Stomach (tissue), 9 donors: ENCODE results near the gene SYT2. TPM values are rescaled to one million over a fixed set of nuclear protein-coding genes. Genes with fewer than 3 reads are reported as not detected.

Experiments used
- DNase-seq, 2 donors: peaks; one replicate each; pipeline versions ENCODE4 v3.0.0 to v3.0.0-alpha.2; 2013 to 2019
- H3K27ac ChIP-seq, 5 donors: fragments of 200-600 bp in 4 of 5; sonication (generic) in 4 of 5; one replicate each; pipeline ENCODE4 v1.5.1; 2013 to 2019; ENCODE audit warnings: mild to moderate bottlenecking in 1 of 5, moderate library complexity in 1 of 5
- H3K27me3 ChIP-seq, 3 donors: fragments of 200-600 bp; sonication (generic); one replicate each; pipeline ENCODE4 v1.5.1; 2017 to 2019; ENCODE audit warnings: mixed run types in 1 of 3
- H3K36me3 ChIP-seq, 4 donors: fragments of 200-600 bp; sonication (generic); 1 replicate in 3 of 4; 2 replicates in 1 of 4; pipeline ENCODE4 v1.5.1; 2016 to 2019
- H3K4me1 ChIP-seq, 4 donors: fragments of 200-600 bp; sonication (generic); one replicate each; pipeline ENCODE4 v1.5.1; 2016 to 2019
- H3K4me3 ChIP-seq, 4 donors: fragments of 200-600 bp; sonication (generic) in 3 of 4; one replicate each; pipeline ENCODE4 v1.5.1; 2016 to 2019; ENCODE audit warnings: mild to moderate bottlenecking in 1 of 4
- H3K9me3 ChIP-seq, 4 donors: fragments of 200-600 bp; sonication (generic); one replicate each; pipeline ENCODE4 v1.5.1; 2016 to 2019
- CTCF ChIP-seq, 7 experiments: fragments of 450-650 bp in 4 of 7; fragments of 200-600 bp in 3 of 7; sonication (generic) in 3 of 7; IDR thresholded peaks; one replicate each; pipeline ENCODE4 v1.5.1; 2016 to 2019; ENCODE audit warnings: antibody characterized with exemption in 7 of 7, control low read depth in 2 of 7, mild to moderate bottlenecking in 1 of 7
- EP300 ChIP-seq: sonication (generic); formaldehyde crosslinking; IDR thresholded peaks from one replicate; pipeline ENCODE4 v1.6.1; 2017; ENCODE audit warnings: antibody characterized with exemption
- POLR2A ChIP-seq, 4 donors: fragments of 450-650 bp; IDR thresholded peaks; one replicate each; pipeline ENCODE4 v1.6.1; 2016; ENCODE audit warnings: antibody characterized with exemption in 4 of 4, control low read depth in 2 of 4, mild to moderate bottlenecking in 1 of 4, moderate library complexity in 1 of 4
- POLR2AphosphoS5 ChIP-seq, 3 donors: sonication (generic); formaldehyde crosslinking; IDR thresholded peaks; one replicate each; pipeline ENCODE4 v1.6.1; 2016; ENCODE audit warnings: antibody characterized with exemption in 3 of 3
- WGBS, 5 donors: extraction: QIAGEN DNeasy Blood & Tissue Kit in 3 of 5; methylation state at CpG; one replicate each; pipeline versions ENCODE4 v1.1.5 to v1.1.7; 2013 to 2018; 5-methylcytosine and 5-hydroxymethylcytosine counted together
- intact Hi-C: fragments of 100-400 bp; cut with DNase I; formaldehyde crosslinking; loops from one replicate; pipeline ENCODE4 v1.15.1; 2023; ENCODE audit warnings: low total_unique reads
- polyA plus RNA-seq, 3 donors: library from polyadenylated mRNA; stranded (reverse); fragments of 200-250 nt; gene quantifications; one replicate each; pipeline ENCODE4 v1.2.3, GENCODE V29; 2013
- total RNA-seq, 5 donors: library from RNA; depleted of rRNA; stranded (reverse); fragments of >200 nt; gene quantifications; one replicate each; pipeline versions ENCODE4 v1.1.0 to v1.2.3, GENCODE V29; 2014 to 2016
- donor health status: healthy with polysubstance abuse.
- donor health status: Bipolar disorder and iron deficiency.
- donor health status: healthy.

Gene SYT2
- total and polyA plus RNA-seq, 8 donors: 0.18 to 0.29 TPM; not detected in 6

DNA sequence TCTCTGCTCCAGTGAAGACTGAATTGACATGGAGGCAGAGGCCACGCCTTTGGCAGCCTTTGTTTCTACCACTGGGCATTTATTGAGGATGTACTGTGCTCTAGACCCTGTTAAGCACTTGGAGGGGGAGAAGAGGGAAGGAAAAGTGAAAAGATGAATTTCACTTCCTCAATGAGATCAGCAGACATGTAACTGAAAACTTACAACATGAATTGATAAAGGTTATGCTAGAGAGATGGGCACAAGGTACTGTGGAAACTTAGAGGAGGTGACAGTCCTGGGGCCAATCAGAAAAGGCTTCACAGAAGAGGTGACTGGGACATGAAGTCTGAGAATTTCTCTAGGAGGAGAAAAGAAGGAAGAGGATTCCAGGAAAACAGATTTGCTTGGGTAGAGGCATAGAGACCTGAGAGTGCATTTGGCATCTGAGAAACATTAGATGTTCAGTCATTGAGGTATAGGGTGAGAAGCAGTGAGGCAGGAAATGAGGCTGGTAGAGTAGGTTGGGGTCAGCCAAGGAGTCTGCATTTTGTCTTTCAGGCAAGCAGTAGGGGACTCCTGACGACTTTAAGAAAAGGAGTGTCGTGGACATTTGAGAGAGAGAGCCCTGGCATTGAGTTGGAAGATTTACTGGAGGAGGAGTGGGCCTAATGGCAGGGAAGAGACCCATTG is 113.0 kb downstream of the SYT2 start:
- Histone ChIP-seq H3K9me3 (no peaks in the 10 kb centered on the region), H3K4me1 (peaks cover 0 to 20% (median 3%) of the 10 kb centered on the region in 4 donors), H3K36me3 (peaks cover 0 to 18% (median 11%) of the 10 kb centered on the region in 4 donors), H3K27ac (no peak overlapping the region), H3K4me3 (no peak overlapping the region), H3K27me3 (no peaks in the 10 kb centered on the region)
- TF ChIP-seq EP300 (no peak), CTCF (IDR thresholded peaks at IDR 0.05) (no peak), POLR2AphosphoS5 (IDR thresholded peaks at IDR 0.05) (no peak), POLR2A (IDR thresholded peaks at IDR 0.05) (no peak)
- no peak for DNase-seq
- intact Hi-C loops: no loop called here
- 92 to 98% (median 94%) methylated on average over 3 of the region's 3 CpGs for WGBS, 5 donors

- H3K4me1 ChIP-seq: peaks cover 0 to 20% (median 3%) of the 10 kb centered on the region in 4 donors
- no peak for DNase-seq
Measured at GRCh38 chr1:202596638-202597037, 113.6 kb downstream of the SYT2 start.

GRCh38 chr1:202593845-202594244 is 116.4 kb downstream of the SYT2 start:
- WGBS, 5 donors: 64 to 86% (median 73%) methylated on average over 4 of the region's 4 CpGs
- no peak for TF ChIP-seq POLR2A (IDR thresholded peaks at IDR 0.05)
- no peak for TF ChIP-seq POLR2AphosphoS5 (IDR thresholded peaks at IDR 0.05)
- TF ChIP-seq CTCF (IDR thresholded peaks at IDR 0.05): no peak
- no peak for TF ChIP-seq EP300
- H3K27ac ChIP-seq: peak overlapping the region in 1 of 5 donors; percentile 88
- DNase-seq: no peak
- no peaks in the 10 kb centered on the region for H3K9me3 ChIP-seq
- peaks cover 0 to 20% (median 9%) of the 10 kb centered on the region in 4 donors for H3K36me3 ChIP-seq
- H3K4me3 ChIP-seq: no peak overlapping the region
- H3K4me1 ChIP-seq: peaks cover 0 to 27% (median 11%) of the 10 kb centered on the region in 4 donors
- no peaks in the 10 kb centered on the region for H3K27me3 ChIP-seq
- intact Hi-C loops: no loop called here

More at GRCh38 chr1:202596638-202597037, 113.6 kb downstream of the SYT2 start:
- WGBS, 5 donors: 87 to 96% (median 89%) methylated on average over 13 of the region's 13 CpGs
- Histone ChIP-seq H3K9me3 (no peaks in the 10 kb centered on the region), H3K27ac (no peak overlapping the region), H3K27me3 (no peaks in the 10 kb centered on the region), H3K36me3 (peaks cover 0 to 19% (median 11%) of the 10 kb centered on the region in 4 donors), H3K4me3 (no peak overlapping the region)
- TF ChIP-seq POLR2A (IDR thresholded peaks at IDR 0.05) (no peak), CTCF (IDR thresholded peaks at IDR 0.05) (no peak), EP300 (no peak), POLR2AphosphoS5 (IDR thresholded peaks at IDR 0.05) (no peak)
- intact Hi-C loops: no loop called here

DNA sequence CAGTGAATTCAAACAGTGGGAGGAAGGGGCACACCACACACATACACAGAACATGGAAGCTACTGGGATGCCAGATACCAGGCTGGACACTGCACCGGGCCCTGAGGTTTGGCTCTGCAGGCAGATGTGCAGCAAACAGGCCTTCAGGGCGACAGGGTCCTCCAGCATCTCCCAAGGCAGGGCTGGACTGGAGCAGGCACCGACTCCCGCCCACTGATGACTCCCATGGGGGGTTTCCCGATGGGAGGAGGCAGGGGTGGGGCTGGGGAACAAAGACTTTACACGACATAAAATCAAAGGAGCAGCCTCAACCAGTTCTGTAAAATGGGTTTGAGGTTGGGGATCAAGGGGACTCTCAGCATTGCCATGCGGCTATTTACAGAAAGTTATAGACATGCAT is 118.1 kb downstream of the SYT2 start:
- no peak overlapping the region for H3K4me3 ChIP-seq
- peak overlapping the region in 1 of 5 donors; percentile 88 for H3K27ac ChIP-seq
- H3K36me3 ChIP-seq: peaks cover 0 to 17% (median 9%) of the 10 kb centered on the region in 4 donors
- intact Hi-C loops: no loop called here
- no peaks in the 10 kb centered on the region for H3K27me3 ChIP-seq
- peaks cover 0 to 44% (median 18%) of the 10 kb centered on the region in 4 donors for H3K4me1 ChIP-seq
- WGBS, 5 donors: 79 to 92% (median 90%) methylated on average over 6 to 7 of the region's 7 CpGs
- H3K9me3 ChIP-seq: no peaks in the 10 kb centered on the region
- TF ChIP-seq POLR2A (IDR thresholded peaks at IDR 0.05): no peak
- TF ChIP-seq CTCF (IDR thresholded peaks at IDR 0.05): no peak
- no peak for TF ChIP-seq POLR2AphosphoS5 (IDR thresholded peaks at IDR 0.05)
- no peak for TF ChIP-seq EP300
- no peak for DNase-seq
